Nephron (organoid): ENCODE data around the gene HMCN2.

Experiments used
- H3K27ac Mint-ChIP-seq, 3 experiments: 2 replicates each; pipeline ENCODE4 v1.8.0; 2020; ENCODE audit warnings: mixed read lengths in 3 of 3, mild to moderate bottlenecking in 2 of 3, moderate library complexity in 1 of 3
- H3K27me3 Mint-ChIP-seq: 2 replicates; pipeline ENCODE4 v1.8.0; 2021; ENCODE audit warnings: low read depth, mild to moderate bottlenecking, moderate library complexity, mixed read lengths
- H3K36me3 Mint-ChIP-seq: 2 replicates; pipeline ENCODE4 v1.8.0; 2020; ENCODE audit warnings: low read depth, mixed read lengths
- H3K4me1 Mint-ChIP-seq: 2 replicates; pipeline ENCODE4 v1.8.0; 2020; ENCODE audit warnings: mixed read lengths
- H3K4me3 Mint-ChIP-seq, 3 experiments: 2 replicates each; pipeline ENCODE4 v1.8.0; 2020; ENCODE audit warnings: mild to moderate bottlenecking in 3 of 3, mixed read lengths in 3 of 3, moderate library complexity in 2 of 3
- H3K9me3 Mint-ChIP-seq: 2 replicates; pipeline ENCODE4 v1.8.0; 2020; ENCODE audit warnings: mixed read lengths
- CTCF ChIP-seq, 3 experiments: fragments of 200-600 bp; sonication (generic); IDR thresholded peaks; one replicate each; pipeline ENCODE4 v1.5.0; 2021; ENCODE audit warnings: antibody characterized with exemption in 3 of 3; ENCODE audit not compliant: unreplicated experiment in 3 of 3

Gene HMCN2

GRCh38 chr9:130468566-130468965, 203.0 kb downstream of the HMCN2 start:
- peaks cover 4% of the 10 kb centered on the region for H3K36me3 Mint-ChIP-seq
- no peak overlapping the region for H3K27ac Mint-ChIP-seq
- peaks cover 55% of the 10 kb centered on the region for H3K27me3 Mint-ChIP-seq
- no peak overlapping the region for H3K4me3 Mint-ChIP-seq
- no peak for TF ChIP-seq CTCF (IDR thresholded peaks at IDR 0.05; ENCODE audit: unreplicated experiment in 3 of 3)
- H3K4me1 Mint-ChIP-seq: peaks cover 10% of the 10 kb centered on the region
- no peaks in the 10 kb centered on the region for H3K9me3 Mint-ChIP-seq

- H3K9me3 Mint-ChIP-seq: no peaks in the 10 kb centered on the region
- peaks cover 17% of the 10 kb centered on the region for H3K4me1 Mint-ChIP-seq
- no peak overlapping the region for H3K27ac Mint-ChIP-seq
- H3K36me3 Mint-ChIP-seq: peaks cover 4% of the 10 kb centered on the region
- H3K27me3 Mint-ChIP-seq: peaks cover 49% of the 10 kb centered on the region
- TF ChIP-seq CTCF (IDR thresholded peaks at IDR 0.05; ENCODE audit: unreplicated experiment in 3 of 3): no peak
- no peak overlapping the region for H3K4me3 Mint-ChIP-seq
Measured at GRCh38 chr9:130470269-130470668, 204.7 kb downstream of the HMCN2 start.

GRCh38 chr9:130470950-130471349, 205.4 kb downstream of the HMCN2 start:
- peaks cover 4% of the 10 kb centered on the region for H3K36me3 Mint-ChIP-seq
- H3K9me3 Mint-ChIP-seq: no peaks in the 10 kb centered on the region
- TF ChIP-seq CTCF (IDR thresholded peaks at IDR 0.05; ENCODE audit: unreplicated experiment in 3 of 3): no peak
- H3K4me1 Mint-ChIP-seq: peaks cover 17% of the 10 kb centered on the region
- H3K27me3 Mint-ChIP-seq: peaks cover 46% of the 10 kb centered on the region
- no peak overlapping the region for H3K27ac Mint-ChIP-seq
- H3K4me3 Mint-ChIP-seq: no peak overlapping the region

DNA sequence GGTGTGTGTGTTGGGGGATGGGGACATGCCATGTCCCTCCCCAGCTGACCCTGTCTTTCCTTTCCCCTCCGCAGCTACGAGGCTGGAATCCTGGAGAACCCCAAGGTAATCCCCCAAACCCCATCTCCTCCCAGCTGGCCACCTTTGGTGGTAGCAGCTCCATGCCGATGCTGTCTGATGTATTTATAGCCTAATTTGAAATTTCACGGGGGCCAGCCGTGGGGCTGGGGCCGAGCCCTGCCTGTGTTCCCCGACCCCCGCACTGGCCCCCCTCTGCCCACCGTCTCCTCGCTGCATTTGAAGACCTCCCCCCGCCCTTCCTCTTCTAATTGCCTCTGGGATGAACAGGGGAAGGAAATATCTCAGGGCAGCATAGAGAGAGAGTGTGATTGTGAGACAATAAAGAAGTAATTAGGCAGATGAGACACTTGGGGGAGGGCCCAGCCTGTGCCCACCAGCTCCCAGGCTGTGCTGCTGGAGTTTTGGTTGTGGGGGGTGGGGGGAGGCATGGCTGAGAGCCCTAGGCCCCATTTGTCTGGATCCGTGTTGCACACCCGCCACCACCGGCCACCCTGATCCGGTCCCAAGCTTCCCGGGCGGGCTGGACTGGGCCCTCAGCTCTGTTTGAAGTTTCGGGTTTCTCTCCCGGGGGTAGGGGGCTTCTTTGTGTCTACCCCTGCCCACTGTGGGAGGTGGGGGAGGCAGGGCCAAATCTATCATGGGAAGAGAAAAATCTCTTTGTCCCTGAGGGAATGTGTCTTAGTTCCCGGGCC, 206.0 kb downstream of the HMCN2 start:
- H3K4me1 Mint-ChIP-seq: peaks cover 22% of the 10 kb centered on the region
- peaks cover 49% of the 10 kb centered on the region for H3K27me3 Mint-ChIP-seq
- peaks cover 4% of the 10 kb centered on the region for H3K36me3 Mint-ChIP-seq
- no peak for TF ChIP-seq CTCF (IDR thresholded peaks at IDR 0.05; ENCODE audit: unreplicated experiment in 3 of 3)
- no peak overlapping the region for H3K4me3 Mint-ChIP-seq
- H3K27ac Mint-ChIP-seq: no peak overlapping the region
- no peaks in the 10 kb centered on the region for H3K9me3 Mint-ChIP-seq

- Mint-ChIP-seq H3K4me3 (no peak overlapping the region), H3K4me1 (peaks cover 20% of the 10 kb centered on the region), H3K27ac (no peak overlapping the region), H3K9me3 (no peaks in the 10 kb centered on the region), H3K27me3 (peaks cover 46% of the 10 kb centered on the region), H3K36me3 (peaks cover 4% of the 10 kb centered on the region)
- no peak for TF ChIP-seq CTCF (IDR thresholded peaks at IDR 0.05; ENCODE audit: unreplicated experiment in 3 of 3)
Measured at GRCh38 chr9:130472184-130472705, 206.7 kb downstream of the HMCN2 start.

DNA sequence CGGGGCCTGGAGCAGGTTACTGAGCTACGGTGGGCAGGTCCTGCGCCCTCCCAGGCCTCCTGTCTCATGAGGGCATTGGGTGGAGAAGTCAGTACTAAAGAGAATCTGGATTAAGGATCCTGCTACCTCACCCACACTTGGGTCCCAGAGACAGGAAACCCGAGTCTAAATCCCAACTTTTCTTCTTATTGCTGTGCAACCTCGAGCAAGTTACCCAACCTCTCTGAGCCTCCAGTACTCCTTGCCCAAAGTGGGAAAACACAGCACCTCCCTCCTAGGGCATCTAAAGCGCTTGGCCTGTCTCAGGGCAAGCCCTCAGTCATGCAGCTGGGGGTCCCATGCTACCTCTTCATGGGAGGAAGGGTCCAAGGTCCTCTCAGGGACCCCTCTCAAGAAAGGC, 207.4 kb downstream of the HMCN2 start:
- Mint-ChIP-seq H3K9me3 (no peaks in the 10 kb centered on the region), H3K27ac (no peak overlapping the region), H3K4me3 (no peak overlapping the region), H3K27me3 (peaks cover 41% of the 10 kb centered on the region), H3K4me1 (peaks cover 12% of the 10 kb centered on the region), H3K36me3 (peaks cover under 1% of the 10 kb centered on the region)
- TF ChIP-seq CTCF (IDR thresholded peaks at IDR 0.05; ENCODE audit: unreplicated experiment in 3 of 3): no peak
